Fibroblast of the aortic adventitia (primary cell): ENCODE data around the gene ZNF512B. TPM values are rescaled to one million over a fixed set of nuclear protein-coding genes. Genes with fewer than 3 reads are reported as not detected.

Experiments used
- DNase-seq: peaks from one replicate; pipeline ENCODE4 v3.0.0-alpha.2; 2010; ENCODE audit warnings: low read depth
- H3K4me3 ChIP-seq: 2 replicates; pipeline ENCODE4 v1.5.1; 2011; ENCODE audit warnings: low read depth, mild to moderate bottlenecking, control low read depth, low read length, moderate library complexity
- total RNA-seq: library from RNA; depleted of rRNA; stranded (reverse); fragments of >200 nt; gene quantifications from 2 replicates; pipeline ENCODE4 v1.2.3, GENCODE V29; 2012; ENCODE audit warnings: low replicate concordance
- TF ChIP-seq, protein P1 (sequence below): IDR thresholded peaks from 2 replicates; pipeline ENCODE4 v1.5.1; 2011; ENCODE audit warnings: mild to moderate bottlenecking, low read length, control low read depth, inconsistent platforms; ENCODE audit not compliant: insufficient read depth

ZNF512B gene
- total RNA-seq, 1 donor: 12.3 TPM

DNA sequence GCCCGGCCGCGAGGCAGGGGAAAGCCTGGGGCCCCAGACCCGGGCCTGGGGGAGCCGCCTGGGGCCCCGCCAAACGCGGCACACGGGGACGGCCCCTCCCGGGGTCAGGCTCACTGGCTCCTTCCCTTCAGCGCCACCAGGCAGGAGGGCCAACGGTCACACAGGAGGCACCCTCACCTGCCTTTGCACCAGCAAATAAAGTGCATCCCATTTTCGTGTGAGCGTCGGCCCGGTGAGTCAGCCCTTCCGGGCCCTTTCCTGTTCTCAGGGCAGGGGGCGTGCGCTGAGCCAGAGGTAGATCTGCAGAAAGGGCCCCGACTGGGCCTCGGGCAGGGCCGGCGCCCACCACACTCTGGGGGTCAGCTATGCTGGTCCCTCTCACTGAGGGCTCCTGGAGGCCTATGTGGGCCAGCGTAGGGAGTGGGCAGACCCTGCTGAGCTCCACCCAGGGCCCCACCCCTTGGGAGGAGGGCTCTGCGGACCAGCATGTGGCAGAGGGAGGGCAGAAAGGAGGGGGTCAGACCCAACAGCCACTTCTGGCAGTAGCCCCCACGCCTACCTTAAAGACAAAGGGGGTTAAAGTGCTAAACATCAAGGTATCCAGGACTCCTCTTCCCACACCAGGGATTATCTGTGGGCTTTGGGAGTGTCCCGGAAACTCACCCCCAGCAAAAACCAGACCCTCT, 12.6 kb downstream of the ZNF512B start:
- TF ChIP-seq, protein P1, sequence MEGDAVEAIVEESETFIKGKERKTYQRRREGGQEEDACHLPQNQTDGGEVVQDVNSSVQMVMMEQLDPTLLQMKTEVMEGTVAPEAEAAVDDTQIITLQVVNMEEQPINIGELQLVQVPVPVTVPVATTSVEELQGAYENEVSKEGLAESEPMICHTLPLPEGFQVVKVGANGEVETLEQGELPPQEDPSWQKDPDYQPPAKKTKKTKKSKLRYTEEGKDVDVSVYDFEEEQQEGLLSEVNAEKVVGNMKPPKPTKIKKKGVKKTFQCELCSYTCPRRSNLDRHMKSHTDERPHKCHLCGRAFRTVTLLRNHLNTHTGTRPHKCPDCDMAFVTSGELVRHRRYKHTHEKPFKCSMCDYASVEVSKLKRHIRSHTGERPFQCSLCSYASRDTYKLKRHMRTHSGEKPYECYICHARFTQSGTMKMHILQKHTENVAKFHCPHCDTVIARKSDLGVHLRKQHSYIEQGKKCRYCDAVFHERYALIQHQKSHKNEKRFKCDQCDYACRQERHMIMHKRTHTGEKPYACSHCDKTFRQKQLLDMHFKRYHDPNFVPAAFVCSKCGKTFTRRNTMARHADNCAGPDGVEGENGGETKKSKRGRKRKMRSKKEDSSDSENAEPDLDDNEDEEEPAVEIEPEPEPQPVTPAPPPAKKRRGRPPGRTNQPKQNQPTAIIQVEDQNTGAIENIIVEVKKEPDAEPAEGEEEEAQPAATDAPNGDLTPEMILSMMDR: peak; percentile 7
- peak overlapping the region; percentile 61 for H3K4me3 ChIP-seq
- peak; percentile 61 for DNase-seq

DNA sequence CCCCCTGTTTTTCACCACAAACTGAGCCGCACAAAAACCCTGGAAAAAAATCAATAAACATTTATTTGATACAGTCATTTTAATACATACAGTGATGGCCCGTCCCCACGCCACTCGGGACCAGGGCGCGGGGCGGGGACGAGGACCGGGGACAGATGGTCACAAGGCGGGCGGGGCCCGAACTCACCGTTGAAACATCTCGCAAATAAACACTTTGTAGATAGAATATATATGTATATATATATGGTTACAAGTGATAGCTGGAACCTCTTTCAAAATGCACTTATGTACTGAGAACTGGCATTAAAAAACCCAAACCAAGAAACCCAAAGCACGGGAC, 13.1 kb downstream of the ZNF512B start:
- TF ChIP-seq, protein P1: no peak
- no peak for DNase-seq

DNA sequence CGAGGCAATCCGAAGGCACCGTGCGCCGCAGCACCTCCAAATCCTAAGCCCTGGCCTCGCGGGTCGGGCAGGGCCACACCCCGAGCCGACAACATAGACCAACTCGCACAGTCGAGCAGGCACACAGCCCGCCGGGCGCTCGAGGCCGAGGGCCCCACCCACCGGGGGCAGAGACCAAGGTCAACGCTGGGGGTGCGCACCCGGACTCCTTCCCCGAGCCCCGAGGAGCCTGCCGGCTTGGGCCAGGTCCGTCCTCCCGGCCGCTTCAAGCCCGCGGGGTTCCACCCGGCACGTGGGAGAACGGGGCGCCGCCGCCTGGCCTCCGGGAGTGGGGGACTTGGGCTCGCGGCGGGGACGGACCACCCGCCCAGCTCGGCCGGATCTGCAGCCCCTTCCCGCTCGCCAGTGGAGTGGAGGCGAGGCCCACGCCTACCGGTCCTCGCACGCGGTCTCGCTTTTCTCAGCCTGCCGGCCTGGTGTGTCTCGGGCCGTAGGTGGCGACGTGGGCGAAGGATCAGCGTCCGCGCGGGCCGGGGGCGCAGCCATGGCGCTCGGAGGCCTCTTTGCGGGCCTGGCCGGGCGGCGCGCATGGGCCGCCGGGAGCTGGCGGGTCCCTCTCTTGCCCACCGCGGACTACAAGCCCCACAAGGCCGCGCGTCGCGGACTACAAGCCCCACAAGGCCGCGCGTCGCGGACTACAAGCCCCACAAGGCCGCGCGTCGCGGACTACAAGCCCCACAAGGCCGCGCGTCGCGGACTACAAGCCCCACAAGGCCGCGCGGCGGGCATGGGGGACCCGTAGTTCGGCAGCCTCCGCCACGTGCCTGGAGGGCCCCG, 13.7 kb downstream of the ZNF512B start, which contains the start of gene UCKL1:
Gene UCKL1 (minus strand): TSS at position 590 of the 837 bp plus-strand sequence. CDS start 44 bp downstream, at position 546.
- DNase-seq: peak; percentile 90
- TF ChIP-seq, protein P1: no peak
- H3K4me3 ChIP-seq: peak within 1 kb of the TSS; percentile 87

More for the DNA sequence above, 13.1 kb downstream of the ZNF512B start:
- peak overlapping the region; percentile 61 for H3K4me3 ChIP-seq

DNA sequence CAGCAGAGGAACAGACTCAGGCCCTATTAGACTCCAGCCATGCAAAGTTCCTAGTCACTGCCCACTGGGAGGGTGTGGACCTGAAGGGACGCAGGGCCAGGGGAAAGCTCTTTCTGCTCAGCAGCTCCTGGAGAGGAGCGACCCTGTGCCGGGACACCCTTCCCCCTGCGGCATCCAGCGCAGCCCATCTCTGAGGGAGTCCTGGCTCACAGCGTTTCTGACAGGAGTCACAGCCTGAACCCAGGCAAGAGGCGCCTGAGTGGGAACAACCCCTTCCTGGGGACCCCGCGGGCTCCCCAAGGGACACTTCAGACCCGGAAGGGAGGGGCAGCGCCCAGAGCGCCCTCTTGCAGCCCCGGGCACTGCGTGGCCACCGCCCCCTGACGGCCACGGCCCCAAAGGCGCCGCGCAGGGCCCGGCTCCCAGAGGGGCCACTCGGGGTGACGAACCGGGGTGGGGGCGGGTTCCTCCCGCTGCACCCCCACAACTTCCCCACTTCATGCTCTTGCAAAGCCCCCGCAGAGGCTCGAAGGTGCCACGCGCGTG, 14.4 kb downstream of the ZNF512B start:
- peak; percentile 36 for DNase-seq
- H3K4me3 ChIP-seq: peak overlapping the region; percentile 87
- TF ChIP-seq, protein P1: no peak

DNA sequence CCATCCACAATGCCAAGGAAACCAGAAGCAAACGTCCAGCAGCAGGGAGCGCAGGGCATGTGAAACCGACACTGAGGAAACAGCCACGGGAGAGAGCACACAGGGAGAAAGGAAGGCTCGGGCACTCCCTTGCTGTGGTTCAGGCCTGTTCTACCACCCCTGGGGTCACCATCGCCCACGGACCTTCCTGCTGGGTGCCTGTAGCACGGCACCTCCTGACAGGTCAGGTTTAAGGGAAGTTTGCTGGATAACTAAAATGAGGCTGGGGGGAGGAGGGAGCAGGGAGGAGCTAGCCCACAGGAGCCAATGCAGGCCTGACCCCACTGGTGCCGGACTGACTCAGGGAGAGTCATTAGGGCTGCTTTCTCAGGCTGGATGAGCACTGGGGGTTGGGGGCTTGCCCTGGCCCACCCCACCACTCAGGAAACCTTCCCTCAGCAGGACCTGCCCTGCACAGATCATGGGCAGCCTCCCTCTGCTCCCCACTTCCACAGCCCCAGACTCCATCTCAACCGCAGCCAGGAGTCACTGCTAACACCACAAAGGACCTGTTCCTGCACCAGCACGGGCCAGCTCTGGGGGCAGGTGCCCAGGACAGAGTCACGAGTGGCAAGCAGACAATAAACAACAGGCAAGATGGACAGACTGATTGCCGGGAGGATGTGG, 15.8 kb downstream of the ZNF512B start:
- TF ChIP-seq, protein P1: no peak
- no peak for DNase-seq
- peak overlapping the region; percentile 87 for H3K4me3 ChIP-seq

DNA sequence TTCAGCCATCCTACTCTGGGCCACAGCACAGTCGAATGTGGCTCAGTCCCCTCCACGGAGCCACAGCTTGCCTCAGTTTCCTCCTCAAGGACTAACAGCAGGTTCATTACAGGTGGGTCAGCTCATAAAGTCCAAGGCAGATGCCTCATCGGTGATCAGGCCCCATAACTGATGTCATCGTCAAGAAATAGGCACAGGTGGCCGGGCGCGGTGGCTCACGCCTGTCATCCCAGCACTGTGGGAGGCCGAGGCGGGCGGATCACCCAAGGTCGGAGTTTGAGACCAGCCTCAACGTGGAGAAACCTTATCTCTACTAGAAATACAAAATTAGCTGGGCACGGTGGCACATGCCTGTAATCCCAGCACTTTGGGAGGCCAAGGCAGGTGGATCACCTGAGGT, 17.0 kb downstream of the ZNF512B start:
- H3K4me3 ChIP-seq: no peak overlapping the region
- no peak for DNase-seq
- TF ChIP-seq, protein P1: no peak
